GM21390 (cell line): Measurements from ENCODE around the gene RXYLT1.
"Not testable (repeated sequence)": the region's sequence is repeated elsewhere in the genome, so short reads cannot be mapped to it uniquely, and the experiment has no call there.

Source experiments
- ATAC-seq: cut with Tn5 transposase; IDR thresholded peaks from one replicate; pipeline ENCODE4 v1.9.1; 2021; ENCODE audit not compliant: unreplicated experiment

RXYLT1 gene

DNA sequence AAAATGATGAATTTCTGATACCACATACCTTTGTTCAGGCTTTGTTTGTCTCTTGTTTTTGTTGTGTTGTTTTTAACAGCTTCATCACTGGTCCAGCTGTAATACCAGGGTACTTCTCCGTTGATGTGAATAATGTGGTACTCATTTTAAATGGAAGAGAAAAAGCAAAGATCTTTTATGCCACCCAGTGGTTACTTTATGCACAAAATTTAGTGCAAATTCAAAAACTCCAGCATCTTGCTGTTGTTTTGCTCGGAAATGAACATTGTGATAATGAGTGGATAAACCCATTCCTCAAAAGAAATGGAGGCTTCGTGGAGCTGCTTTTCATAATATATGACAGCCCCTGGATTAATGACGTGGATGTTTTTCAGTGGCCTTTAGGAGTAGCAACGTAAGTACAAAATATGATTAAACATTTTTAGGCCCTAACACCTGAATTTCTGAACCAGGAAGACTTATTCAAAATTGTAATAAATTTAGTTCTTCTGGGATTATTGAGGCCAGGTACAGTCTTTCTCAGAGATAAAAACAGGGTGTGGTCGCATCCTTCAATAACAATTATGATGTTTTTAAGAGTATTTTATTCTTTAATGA is 22.4 kb downstream of the RXYLT1 start:
- no peak for ATAC-seq

DNA sequence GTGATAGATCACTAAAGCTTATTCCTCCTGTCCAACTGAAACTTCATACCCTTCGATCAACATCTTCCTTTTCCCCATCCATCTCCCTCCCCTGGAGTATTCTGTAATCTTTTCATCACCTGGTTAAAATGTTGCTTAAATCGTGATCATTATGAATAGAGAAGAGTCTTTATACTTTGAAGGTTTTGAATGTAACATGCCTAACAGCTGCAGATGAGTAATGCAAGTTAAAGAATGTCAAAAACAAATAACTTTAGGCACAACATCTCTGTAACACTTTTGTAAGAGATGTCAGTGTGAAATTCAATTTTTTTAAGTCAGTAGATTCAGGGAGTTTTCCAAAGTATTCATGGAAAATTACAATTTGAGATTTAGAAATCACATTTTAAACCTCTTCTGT is 25.0 kb downstream of the RXYLT1 start:
- no peak for ATAC-seq

DNA sequence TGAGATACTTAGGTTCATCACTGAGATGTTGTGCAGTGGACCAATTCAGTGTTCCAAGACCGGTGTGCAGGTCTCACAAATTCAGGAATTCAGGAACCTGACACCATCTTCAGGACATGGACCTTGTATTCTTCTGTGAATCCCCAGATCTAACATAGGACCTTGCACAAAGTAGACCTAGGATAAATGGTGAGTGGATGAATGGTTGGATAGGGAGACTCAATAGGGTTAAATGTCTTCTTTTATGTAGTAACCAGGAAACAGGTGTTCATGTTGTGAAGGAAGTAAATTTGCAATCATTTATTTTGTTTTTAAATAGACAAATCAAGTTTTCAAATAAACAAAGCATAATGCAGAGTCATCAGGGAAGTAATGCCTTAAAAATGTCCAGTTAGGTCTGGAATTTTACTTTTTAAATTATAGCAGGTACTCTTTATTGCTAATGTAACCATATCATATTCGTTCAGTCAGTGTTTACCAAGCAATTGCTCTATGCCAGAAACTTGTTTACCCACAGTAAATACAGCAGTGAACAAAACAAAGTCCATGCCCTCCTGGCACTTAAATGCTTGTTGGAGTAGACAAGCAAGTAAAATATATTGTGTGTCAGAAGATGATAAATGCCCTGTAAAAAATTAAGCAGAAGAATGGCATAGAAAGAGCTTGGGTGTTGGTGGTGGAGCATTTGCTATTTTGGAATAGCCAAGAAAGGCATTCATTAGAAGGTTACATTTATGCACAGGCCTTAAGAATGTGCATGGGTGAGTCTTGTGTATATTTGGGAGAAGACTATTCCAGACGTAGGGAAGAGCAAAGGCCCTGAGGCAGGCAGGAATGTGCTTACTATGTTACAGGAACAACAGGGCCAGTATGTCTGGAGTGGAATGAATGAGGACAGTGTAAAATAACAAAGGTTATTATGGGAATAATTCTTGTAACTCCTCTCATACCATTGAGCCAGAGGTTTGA is 26.3 kb downstream of the RXYLT1 start:
- no peak for ATAC-seq

DNA sequence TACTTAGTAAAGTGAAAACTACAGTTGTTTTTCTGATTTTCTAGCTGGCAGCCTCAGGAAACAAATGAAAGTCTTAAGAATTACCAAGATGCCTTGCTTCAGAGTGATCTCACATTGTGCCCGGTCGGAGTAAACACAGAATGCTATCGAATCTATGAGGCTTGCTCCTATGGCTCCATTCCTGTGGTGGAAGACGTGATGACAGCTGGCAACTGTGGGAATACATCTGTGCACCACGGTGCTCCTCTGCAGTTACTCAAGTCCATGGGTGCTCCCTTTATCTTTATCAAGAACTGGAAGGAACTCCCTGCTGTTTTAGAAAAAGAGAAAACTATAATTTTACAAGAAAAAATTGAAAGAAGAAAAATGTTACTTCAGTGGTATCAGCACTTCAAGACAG is 28.9 kb downstream of the RXYLT1 start:
- no peak for ATAC-seq

DNA sequence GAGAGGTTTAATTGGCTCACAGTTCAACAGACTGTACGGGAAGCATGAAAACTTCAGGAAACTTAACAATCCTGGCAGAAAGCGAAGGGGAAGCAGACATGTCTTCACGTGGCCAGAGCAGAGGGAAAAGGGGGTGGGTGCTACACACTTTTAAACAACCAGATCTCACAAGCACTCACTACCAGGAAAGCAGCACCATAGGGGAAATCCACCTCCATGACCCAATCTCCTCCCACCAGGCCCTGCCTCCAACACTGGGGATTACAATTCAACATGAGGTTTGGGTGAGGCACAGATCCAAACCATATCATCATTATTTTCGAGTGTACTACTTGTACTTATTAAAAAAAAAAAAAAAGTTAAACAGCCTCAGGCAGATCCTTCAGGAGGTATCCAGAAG is 29.9 kb downstream of the RXYLT1 start:
- no peak for ATAC-seq

DNA sequence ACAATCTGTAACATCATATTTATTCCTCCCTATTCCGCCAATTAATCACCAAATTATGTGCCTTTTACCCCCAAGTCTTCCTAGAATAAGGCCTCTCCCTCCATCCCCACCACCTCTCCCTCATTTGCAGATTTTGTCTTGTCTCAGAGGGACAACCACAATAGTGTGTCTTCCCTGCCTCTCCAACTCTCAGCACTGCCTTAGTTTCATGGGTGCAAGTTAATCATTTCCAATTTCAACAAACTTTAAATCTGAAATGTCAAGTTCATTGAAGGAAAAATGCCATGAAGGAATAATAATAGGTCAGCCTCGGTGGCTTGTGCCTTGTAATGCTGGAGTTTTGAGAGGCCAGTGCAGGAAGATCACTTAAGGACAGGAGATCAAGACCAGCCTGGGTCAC is 31.6 kb downstream of the RXYLT1 start:
- ATAC-seq, result no peak

DNA sequence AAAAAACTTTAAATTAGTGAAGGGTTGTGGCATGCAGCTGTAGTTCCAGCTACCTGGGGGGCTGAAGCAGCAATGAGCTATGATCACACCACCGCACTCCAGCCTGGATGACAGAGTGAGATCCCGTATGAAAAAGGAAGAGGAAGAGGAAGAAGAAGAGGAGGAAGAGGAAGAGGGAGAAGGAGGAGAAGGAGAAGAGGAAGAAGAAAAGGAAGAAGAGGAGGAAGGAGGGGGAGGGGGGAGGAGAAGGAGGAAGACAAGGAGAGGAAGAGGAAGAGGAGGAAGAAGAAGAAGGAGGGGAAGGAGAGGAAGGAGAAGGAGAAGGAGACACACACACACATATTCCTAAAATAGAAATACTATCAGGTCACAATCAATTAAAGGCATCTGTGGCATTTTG is 32.0 kb downstream of the RXYLT1 start:
- no peak for ATAC-seq

DNA sequence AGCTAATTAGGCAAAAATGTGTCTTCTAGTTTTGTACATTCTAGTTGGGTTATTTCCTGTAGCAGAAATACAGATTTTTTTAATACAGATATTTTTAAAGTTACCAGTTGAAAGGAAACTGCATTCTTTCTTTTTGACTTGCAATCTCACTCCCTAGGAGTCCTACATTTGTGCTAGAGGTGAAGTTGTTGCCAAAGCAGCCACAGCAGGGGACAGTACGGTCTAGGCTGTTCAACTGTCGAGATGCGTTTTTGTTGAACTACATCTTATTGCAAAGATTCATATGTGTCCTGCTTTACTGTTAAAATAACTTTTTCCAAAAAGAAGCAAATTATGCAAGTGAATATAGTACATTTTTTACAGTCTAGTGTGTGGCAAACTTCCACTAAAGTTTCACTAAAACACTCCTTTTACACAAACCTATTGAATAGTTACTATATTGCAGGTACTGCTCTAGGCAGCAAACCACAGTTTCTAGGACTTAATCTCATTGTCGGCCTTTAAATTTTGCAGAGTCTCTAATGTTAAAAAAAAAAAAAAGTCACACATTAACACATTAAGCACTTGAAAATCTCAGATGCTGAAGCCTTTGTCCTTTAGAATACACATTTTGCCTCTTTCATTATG is 34.5 kb downstream of the RXYLT1 start:
- peak; percentile 43 for ATAC-seq

DNA sequence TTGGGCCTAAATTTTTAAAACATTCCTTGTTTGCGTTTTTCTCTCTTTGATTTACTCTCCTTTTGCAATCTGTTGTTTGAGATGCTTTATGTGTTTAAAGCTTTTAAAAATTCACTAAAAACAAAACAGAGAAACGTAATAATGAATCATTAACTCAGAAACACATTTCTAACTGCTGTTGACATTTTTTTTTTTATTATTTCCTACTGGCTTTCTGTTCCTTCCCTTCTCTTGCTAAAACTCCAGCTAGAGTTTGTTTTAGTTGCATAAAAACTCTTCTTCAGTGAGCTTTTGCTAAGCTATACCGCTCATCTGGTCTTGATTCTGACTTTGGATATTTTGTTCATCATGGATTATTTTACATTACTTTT is 35.8 kb downstream of the RXYLT1 start:
- ATAC-seq, result no peak

DNA sequence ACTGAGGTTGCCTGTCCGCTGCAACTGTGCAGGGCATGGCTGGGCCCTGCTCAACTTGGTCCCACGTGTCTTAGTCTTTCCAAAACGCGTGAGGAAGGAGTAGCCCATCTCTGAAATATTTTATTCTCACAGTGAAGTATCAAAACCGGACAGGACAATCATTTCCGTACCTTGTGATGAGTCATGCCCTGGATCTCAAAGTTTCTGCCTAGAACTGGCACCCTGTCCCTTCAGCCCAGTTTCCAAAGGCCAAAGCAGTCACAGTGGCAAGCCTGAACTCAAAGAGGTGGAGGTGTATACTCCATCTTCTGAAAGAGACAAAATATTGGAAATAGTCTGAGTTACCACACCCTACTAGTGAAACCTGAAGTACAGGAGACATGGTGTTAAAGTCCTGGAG is 36.3 kb downstream of the RXYLT1 start:
- no peak for ATAC-seq

DNA sequence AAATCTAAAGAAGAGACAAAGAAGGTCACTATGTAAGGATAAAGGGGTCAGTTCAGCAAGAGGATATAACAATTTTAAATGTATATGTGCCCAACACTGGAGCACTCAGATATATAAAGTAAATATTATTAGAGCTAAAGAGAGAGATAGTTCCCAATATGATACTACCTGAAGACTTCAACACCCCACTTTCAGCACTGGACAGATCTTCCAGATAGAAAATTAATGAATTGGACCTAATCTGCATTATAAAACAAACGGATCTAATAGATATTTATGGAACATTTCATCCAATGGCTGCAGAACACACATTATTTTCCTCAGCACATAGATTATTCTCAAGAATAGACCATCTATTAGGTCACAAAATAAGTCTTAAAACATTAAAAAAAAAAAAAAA is 40.7 kb downstream of the RXYLT1 start:
- ATAC-seq, result no peak

DNA sequence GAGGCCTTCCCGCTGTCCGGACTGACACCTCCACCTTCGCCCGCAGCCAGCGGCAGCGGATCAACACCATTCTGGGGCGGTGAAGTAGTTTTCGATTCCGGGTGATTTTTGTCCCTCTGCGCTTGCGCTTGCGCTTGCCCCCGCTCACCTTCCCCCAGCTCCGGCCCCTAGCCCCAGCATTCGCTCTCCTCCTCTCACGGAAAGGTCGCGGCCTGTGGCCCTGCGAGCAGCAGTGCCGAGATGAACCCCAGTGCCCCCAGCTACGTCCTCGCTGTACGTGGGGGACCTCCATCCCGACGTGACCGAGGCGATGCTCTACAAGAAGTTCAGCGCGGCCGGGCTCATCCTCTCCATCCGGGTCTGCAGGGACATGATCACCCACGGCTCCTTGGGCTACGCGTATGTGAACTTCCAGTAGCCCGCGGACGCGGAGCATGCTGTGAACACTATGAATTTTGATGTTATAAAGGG is 42.1 kb downstream of the RXYLT1 start:
- ATAC-seq, result no peak

DNA sequence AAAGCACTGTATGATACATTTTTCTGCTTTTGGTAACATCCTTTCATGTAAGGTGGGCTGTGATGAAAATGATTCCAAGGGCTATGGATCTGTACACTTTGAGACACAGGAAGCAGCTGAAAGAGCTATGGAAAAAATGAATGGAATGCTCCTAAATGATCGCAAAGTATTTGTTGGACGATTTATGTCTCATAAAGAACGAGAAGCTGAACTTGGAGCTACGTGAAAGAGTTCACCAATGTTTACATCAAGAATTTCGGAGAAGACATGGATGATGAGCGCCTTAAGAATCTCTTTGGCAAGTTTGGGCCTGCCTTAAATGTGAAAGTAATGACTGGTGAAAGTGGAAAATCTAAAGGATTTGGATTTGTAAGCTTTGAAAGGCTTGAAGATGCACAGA is 42.6 kb downstream of the RXYLT1 start:
- no peak for ATAC-seq

DNA sequence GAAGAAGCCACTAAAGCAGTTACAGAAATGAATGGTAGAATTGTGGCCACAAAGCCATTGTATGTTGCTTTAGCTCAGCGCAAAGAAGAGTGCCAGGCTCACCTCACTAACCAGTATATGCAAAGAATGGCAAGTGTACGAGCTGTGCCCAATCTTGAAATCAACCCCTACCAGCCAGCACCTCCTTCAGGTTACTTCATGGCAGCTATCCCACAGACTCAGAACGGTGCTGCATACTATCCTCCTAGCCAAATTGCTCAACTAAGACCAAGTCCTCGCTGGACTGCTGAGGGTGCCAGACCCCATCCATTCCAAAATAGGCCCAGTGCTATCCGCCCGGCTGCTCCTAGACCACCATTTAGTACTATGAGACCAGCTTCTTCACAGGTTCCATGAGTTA is 43.3 kb downstream of the RXYLT1 start:
- ATAC-seq, result no peak

DNA sequence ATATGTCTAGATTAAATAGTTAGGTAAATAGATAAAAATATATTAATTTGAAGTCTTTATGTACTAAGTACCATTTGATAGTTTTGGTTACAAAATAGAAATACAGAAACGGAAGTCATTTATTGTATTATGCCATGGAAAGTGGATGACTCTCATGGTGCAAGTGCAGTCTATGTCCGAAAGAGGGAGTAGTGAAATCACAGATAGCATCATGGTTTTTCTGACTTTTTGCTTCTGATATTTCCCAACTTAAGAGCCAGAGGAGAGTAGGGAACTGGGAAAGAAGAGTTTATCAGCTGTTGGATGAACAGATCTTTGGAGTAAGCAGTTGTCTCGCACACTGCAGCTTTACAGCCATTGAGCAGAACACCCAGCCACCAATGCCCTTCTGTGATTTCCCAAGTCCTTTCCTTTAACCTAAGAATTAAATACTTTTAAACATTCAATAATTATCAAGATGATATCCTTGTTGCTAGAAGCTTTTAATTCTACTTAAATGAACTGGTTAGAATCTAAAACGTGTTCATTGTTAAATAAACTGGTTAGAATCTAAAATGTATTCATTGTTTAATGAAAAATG is 46.4 kb downstream of the RXYLT1 start:
- ATAC-seq, result peak; percentile 71

DNA sequence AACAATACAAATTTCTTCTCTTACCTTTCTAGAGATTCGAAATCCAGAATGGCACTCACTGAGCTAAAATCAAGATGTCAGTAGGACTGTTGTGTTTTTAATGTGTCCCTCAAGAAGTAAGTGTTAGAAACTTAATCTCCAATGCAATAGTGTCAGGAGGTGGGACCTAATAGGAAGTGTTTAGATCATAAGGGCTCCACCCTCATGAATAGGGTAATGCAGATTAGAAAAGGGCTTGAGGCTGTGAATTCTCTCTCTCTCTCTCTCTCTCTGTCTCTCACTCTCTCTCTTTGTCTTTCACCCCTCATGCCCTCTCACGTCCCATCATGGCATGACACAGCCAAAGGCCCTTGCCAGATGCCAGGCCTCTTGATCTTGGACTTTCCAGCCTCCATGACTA is 49.2 kb downstream of the RXYLT1 start:
- ATAC-seq, result no peak

DNA sequence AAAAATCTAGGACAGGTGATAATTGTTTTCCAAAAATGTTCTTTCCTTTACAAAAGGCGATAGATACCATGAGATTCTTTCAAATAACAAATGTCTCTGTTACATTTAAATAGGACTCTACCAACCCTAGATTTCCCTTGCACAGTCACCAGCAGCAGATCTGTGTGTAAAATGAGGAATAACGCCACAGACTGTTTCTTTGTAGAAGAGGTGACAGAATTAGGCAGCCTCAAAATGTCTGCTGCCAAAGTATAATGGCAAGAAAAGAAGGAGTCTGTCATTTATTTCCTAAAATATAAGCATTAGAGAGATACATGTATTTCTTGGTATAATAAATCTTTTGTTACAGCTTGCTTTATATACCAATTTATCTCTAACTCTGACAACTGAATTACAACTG is 56.3 kb downstream of the RXYLT1 start:
- ATAC-seq, result no peak

DNA sequence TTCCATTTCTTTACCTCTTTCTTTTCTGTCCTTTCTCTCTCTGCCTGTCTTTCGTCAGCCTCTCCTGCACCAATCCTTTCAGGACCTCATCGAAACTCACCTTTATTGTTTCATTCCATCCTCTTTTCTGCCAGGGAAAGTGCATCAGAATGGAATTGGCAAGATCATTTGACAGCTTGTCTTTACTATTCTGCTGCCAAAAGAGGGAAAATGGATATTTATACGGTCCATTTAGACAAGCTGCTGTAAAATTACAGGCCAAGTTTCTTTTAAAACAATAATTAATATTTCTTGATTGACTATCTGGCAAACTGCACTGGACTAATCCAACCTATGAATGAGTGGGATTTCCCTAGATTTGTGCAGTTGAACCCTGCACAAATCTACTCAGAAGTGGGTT is 57.2 kb downstream of the RXYLT1 start:
- no peak for ATAC-seq

DNA sequence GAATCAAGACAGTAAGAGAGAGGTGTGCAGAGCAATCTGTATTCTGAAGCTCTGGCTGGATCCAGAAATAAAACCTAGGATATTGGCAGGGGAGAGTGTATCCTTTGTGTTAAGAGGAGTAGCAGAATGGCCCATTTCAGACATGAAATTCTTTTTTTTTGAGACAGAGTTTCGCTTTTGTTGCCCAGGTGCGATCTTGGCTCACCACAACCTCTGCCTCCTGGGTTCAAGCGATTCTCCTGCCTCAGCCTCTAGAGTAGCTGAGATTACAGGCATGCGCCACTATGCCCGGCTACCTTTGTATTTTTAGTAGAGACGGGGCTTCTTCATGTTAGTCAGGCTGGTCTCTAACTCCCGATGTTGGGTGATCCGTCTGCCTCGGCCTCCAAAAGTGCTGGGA is 58.7 kb downstream of the RXYLT1 start:
- ATAC-seq, result no peak

DNA sequence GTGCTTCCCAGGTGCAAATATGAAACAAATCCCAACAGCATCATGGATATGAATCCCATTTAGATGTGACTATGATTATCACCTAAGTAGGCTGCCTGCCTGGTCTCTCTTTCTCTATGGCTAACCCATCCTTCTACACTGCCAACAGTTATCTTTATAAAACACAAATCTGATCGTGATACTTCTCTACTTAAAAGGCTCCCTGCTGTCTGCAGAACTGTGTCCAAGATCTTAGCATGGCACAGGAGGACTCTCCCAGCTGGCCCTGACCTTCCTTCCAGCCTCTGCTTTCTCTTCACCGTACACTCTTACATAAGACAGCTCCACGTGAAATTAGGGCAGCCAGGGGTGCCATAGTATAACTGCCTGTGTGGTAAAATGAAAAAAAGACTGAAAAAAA is 61.3 kb downstream of the RXYLT1 start:
- no peak for ATAC-seq

DNA sequence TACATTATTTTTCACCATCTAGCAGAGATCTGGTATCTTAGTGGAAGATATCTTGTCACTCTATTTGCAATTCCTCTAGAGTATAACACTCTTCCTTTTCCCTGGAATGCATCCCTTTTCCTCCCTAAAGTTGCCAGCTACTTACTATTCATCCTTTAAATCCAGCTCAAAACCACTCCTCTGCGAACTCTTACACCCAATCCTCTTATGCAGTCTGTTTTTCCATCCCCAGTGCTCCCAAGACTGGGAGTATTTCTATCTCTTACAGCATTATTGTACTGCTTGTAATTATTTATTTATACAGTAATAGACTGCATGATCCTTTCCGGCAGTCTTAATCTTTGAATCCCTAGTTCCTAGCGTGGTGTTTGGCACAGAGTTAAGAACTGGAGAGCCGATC is 61.9 kb downstream of the RXYLT1 start:
- ATAC-seq, result no peak

DNA sequence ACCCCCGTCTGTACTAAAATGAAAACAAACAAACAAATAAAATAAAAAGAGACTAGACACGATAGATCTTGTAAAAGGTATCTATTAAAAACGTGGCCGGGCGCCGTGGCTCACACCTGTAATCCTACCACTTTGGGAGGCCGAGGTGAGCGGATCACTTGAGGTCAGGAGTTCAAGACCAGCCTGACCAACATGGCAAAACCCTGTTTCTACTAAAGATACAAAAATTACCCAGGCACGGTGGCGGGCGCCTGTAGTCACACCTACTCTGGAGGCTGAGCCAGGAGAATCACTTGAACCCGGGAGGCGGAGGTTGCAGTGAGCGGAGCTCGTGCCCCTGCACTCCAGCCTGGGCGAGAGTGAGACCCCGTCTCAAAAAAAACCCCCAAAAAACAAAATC is 63.0 kb downstream of the RXYLT1 start:
- ATAC-seq, result not testable (repeated sequence)
